CD1c-positive myeloid dendritic cell (primary cell): ENCODE data around the gene ERICH6.

Experiments
- DNase-seq: peaks from one replicate; pipeline ENCODE4 v3.0.0-alpha.2; 2016; ENCODE audit errors: extremely low spot score

Gene ERICH6

GRCh38 chr3:150736903-150737832 is 33.4 kb upstream of the ERICH6 start:
- DNase-seq: no peak

- no peak for DNase-seq
These were observed 32.6 kb upstream of the ERICH6 start for GRCh38 chr3:150736316-150736719.

- no peak for DNase-seq
These were observed 31.0 kb upstream of the ERICH6 start for GRCh38 chr3:150734795-150735119.

GRCh38 chr3:150733936-150734794 is 30.4 kb upstream of the ERICH6 start:
- no peak for DNase-seq

- DNase-seq: no peak
These were observed 29.7 kb upstream of the ERICH6 start for GRCh38 chr3:150733373-150733935.

GRCh38 chr3:150729682-150730360 is 26.1 kb upstream of the ERICH6 start:
- no peak for DNase-seq

GRCh38 chr3:150727653-150728502 is 24.2 kb upstream of the ERICH6 start:
- DNase-seq: no peak

- no peak for DNase-seq
These were observed 21.8 kb upstream of the ERICH6 start for GRCh38 chr3:150725548-150725947.

- no peak for DNase-seq
These were observed 20.2 kb upstream of the ERICH6 start for GRCh38 chr3:150723946-150724345.

- DNase-seq: no peak
These were observed 18.5 kb upstream of the ERICH6 start for GRCh38 chr3:150722267-150722666.

GRCh38 chr3:150721285-150722130 is 17.8 kb upstream of the ERICH6 start:
- peak; percentile 77 for DNase-seq

- DNase-seq: peak; percentile 29
These were observed 16.7 kb upstream of the ERICH6 start for GRCh38 chr3:150720444-150720843.

GRCh38 chr3:150710097-150710496 is 6.4 kb upstream of the ERICH6 start:
- no peak for DNase-seq

- DNase-seq: peak; percentile 48
These were observed 393 bp downstream of the ERICH6 start for GRCh38 chr3:150703299-150703755.

GRCh38 chr3:150699068-150699639 is 4.6 kb downstream of the ERICH6 start:
- peak; percentile 33 for DNase-seq

- no peak for DNase-seq
These were observed 6.1 kb downstream of the ERICH6 start for GRCh38 chr3:150697646-150698045.

- no peak for DNase-seq
These were observed 12.2 kb downstream of the ERICH6 start for GRCh38 chr3:150691414-150692040.

- DNase-seq: no peak
These were observed 16.1 kb downstream of the ERICH6 start for GRCh38 chr3:150687613-150688012.

- no peak for DNase-seq
These were observed 20.9 kb downstream of the ERICH6 start for GRCh38 chr3:150682824-150683223.
